HEK293T (cell line): Measurements from ENCODE around the gene KDM6A.

Experiments used
- BHLHE40 ChIP-seq: fragments of 450-650 bp; IDR thresholded peaks from 2 replicates; pipeline ENCODE4 v1.6.1; 2016; ENCODE audit warnings: mild to moderate bottlenecking, moderate library complexity, borderline replicate concordance
- CTBP1 ChIP-seq: fragments of 450-650 bp; IDR thresholded peaks from 2 replicates; pipeline ENCODE4 v1.6.1; 2016; ENCODE audit warnings: borderline replicate concordance
- FOXK2 ChIP-seq: fragments of 450-650 bp; IDR thresholded peaks from 2 replicates; pipeline ENCODE4 v1.6.1; 2016; ENCODE audit warnings: mild to moderate bottlenecking
- FOXM1 ChIP-seq: fragments of 450-650 bp; IDR thresholded peaks from 2 replicates; pipeline ENCODE4 v1.6.1; 2017; ENCODE audit warnings: mild to moderate bottlenecking, borderline replicate concordance
- HDGF ChIP-seq: fragments of 450-650 bp; IDR thresholded peaks from 2 replicates; pipeline ENCODE4 v1.6.1; 2017; ENCODE audit warnings: antibody characterized with exemption, borderline replicate concordance
- L3MBTL2 ChIP-seq: fragments of 450-650 bp; conservative IDR thresholded peaks from 2 replicates; pipeline ENCODE4 v1.6.1; 2016; ENCODE audit warnings: mild to moderate bottlenecking
- SUZ12 ChIP-seq: fragments of 450-650 bp; IDR thresholded peaks from 2 replicates; pipeline ENCODE4 v1.6.1; 2016; ENCODE audit warnings: mild to moderate bottlenecking

- TF ChIP-seq HDGF (no peak), L3MBTL2 (no peak), FOXK2 (no peak), CTBP1 (no peak), BHLHE40 (no peak), SUZ12 (no peak), FOXM1 (no peak)
These were observed 31.6 kb downstream of the KDM6A start for GRCh38 chrX:44904542-44905115.
